Mesenchymal stem cell (in vitro differentiated cells and primary cell): ENCODE data around the gene KCNK15.

Source experiments
- DNase-seq: peaks from one replicate; pipeline ENCODE4 v3.0.0-alpha.2; 2013
- H2AFZ ChIP-seq: one replicate; pipeline ENCODE4 v1.6.1; 2013; ENCODE audit warnings: low read depth, mild to moderate bottlenecking, control low read depth, inconsistent platforms, low read length, moderate library complexity
- H2AK5ac ChIP-seq: 2 replicates; pipeline ENCODE4 v1.6.1; 2013; ENCODE audit warnings: low read length, moderate library complexity, mild to moderate bottlenecking, inconsistent platforms; ENCODE audit not compliant: severe bottlenecking
- H2BK120ac ChIP-seq: one replicate; pipeline ENCODE4 v1.6.1; 2013; ENCODE audit warnings: low read depth, mild to moderate bottlenecking, inconsistent platforms, low read length, moderate library complexity
- H2BK12ac ChIP-seq, 2 experiments: one replicate each; pipeline ENCODE4 v1.6.1; 2013; ENCODE audit warnings: inconsistent platforms in 2 of 2, low read length in 2 of 2, mild to moderate bottlenecking in 2 of 2, moderate library complexity in 2 of 2, control low read depth in 1 of 2
- H2BK15ac ChIP-seq: one replicate; pipeline ENCODE4 v1.6.1; 2013; ENCODE audit warnings: mild to moderate bottlenecking, low read depth, inconsistent platforms; ENCODE audit not compliant: poor library complexity, severe bottlenecking
- H2BK5ac ChIP-seq: 2 replicates; pipeline ENCODE4 v1.6.1; 2013; ENCODE audit warnings: low read depth, mild to moderate bottlenecking, low read length, control low read depth, inconsistent platforms; ENCODE audit not compliant: poor library complexity, severe bottlenecking
- H3K14ac ChIP-seq, 2 experiments: one replicate each; pipeline ENCODE4 v1.6.1; 2013; ENCODE audit warnings: inconsistent platforms in 2 of 2, low read length in 2 of 2, control low read depth in 1 of 2, mild to moderate bottlenecking in 1 of 2, moderate library complexity in 1 of 2
- H3K18ac ChIP-seq, 2 experiments: one replicate each; pipeline ENCODE4 v1.6.1; 2013; ENCODE audit warnings: inconsistent platforms in 2 of 2, low read length in 2 of 2, control low read depth in 1 of 2, low read depth in 1 of 2, mild to moderate bottlenecking in 1 of 2
- H3K23ac ChIP-seq, 2 experiments: one replicate each; pipeline ENCODE4 v1.6.1; 2013; ENCODE audit warnings: inconsistent platforms in 2 of 2, low read length in 2 of 2, mild to moderate bottlenecking in 2 of 2, moderate library complexity in 2 of 2, control low read depth in 1 of 2
- H3K27ac ChIP-seq: 2 replicates; pipeline ENCODE4 v1.5.1; 2013; ENCODE audit warnings: mild to moderate bottlenecking, moderate library complexity, low read length, control low read depth, inconsistent platforms; ENCODE audit not compliant: poor library complexity, severe bottlenecking
- H3K27me3 ChIP-seq, 2 experiments: 2 replicates each; pipeline versions ENCODE4 v1.6.1 to v1.7.0; 2013; ENCODE audit warnings: low read length in 2 of 2, mild to moderate bottlenecking in 2 of 2, moderate library complexity in 2 of 2, control low read depth in 1 of 2, inconsistent platforms in 1 of 2; ENCODE audit not compliant: control insufficient read depth in 1 of 2, insufficient read depth in 1 of 2
- H3K36me3 ChIP-seq, 2 experiments: 2 replicates each; pipeline versions ENCODE4 v1.6.1 to v1.7.0; 2013; ENCODE audit warnings: low read length in 2 of 2, control low read depth in 1 of 2, inconsistent platforms in 1 of 2, low read depth in 1 of 2, mild to moderate bottlenecking in 1 of 2; ENCODE audit not compliant: insufficient read depth in 2 of 2, control insufficient read depth in 1 of 2
- H3K4ac ChIP-seq, 2 experiments: one replicate each; pipeline ENCODE4 v1.6.1; 2013; ENCODE audit warnings: inconsistent platforms in 2 of 2, low read length in 2 of 2, mild to moderate bottlenecking in 2 of 2, moderate library complexity in 2 of 2, control low read depth in 1 of 2, low read depth in 1 of 2
- H3K4me1 ChIP-seq: 2 replicates; pipeline ENCODE4 v1.6.1; 2013; ENCODE audit warnings: low read depth, low read length, control low read depth; ENCODE audit not compliant: control insufficient read depth, insufficient read depth
- H3K4me2 ChIP-seq: 2 replicates; pipeline ENCODE4 v1.6.1; 2013; ENCODE audit warnings: low read length, mild to moderate bottlenecking, inconsistent platforms; ENCODE audit not compliant: poor library complexity, severe bottlenecking
- H3K4me3 ChIP-seq, 2 experiments: 2 replicates each; pipeline versions ENCODE4 v1.5.1 to v1.7.0; 2013; ENCODE audit warnings: low read length in 2 of 2, mild to moderate bottlenecking in 2 of 2, control low read depth in 1 of 2, low read depth in 1 of 2; ENCODE audit not compliant: insufficient read depth in 1 of 2
- H3K79me1 ChIP-seq: replicated peaks from 2 replicates; pipeline ENCODE4 v1.6.1; 2013; ENCODE audit warnings: mild to moderate bottlenecking, control low read depth, low read length, inconsistent platforms; ENCODE audit not compliant: poor library complexity, severe bottlenecking
- H3K9ac ChIP-seq: 2 replicates; pipeline ENCODE4 v1.7.0; 2013; ENCODE audit warnings: mild to moderate bottlenecking, low read length, moderate library complexity
- H3K9me3 ChIP-seq: 2 replicates; pipeline ENCODE4 v1.7.0; 2013; ENCODE audit warnings: mild to moderate bottlenecking, low read length; ENCODE audit not compliant: control insufficient read depth
- H4K8ac ChIP-seq: one replicate; pipeline ENCODE4 v1.6.1; 2013; ENCODE audit warnings: inconsistent platforms, mild to moderate bottlenecking, low read length, moderate library complexity
- H4K91ac ChIP-seq: one replicate; pipeline ENCODE4 v1.6.1; 2013; ENCODE audit warnings: mild to moderate bottlenecking, low read length, inconsistent platforms
- whole genome bisulfite sequencing: methylation state at CpG from one replicate; pipeline ENCODE4 v1.1.7; 2013; ENCODE audit warnings: mixed read lengths; 5-methylcytosine and 5-hydroxymethylcytosine counted together

Gene KCNK15

DNA sequence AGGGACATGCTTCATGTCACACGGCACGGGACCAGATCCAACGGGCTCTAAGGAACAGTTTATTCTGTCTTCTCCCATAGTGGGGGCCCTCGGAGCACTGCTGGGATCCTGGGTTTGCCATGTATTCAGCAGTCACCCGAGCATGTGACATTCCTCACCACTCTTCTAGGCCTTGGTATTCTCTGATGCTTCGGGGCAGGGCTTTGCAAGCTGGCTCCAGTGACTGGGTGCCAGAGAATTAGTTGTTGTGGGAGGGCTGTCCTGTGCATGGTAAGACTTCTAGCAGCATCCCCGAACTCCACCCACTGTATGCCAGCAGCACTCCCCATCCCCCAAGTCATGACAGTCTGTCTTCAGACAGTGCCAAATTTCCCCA, 25.1 kb upstream of the KCNK15 start:
- H3K27me3 ChIP-seq: no peaks in the 10 kb centered on the region
- peak overlapping the region in 1 of 2 experiments; percentile 56 for H2BK12ac ChIP-seq
- peaks cover 0 to 81% of the 10 kb centered on the region in 2 experiments for H3K36me3 ChIP-seq
- DNase-seq: peak; percentile 50
- no peak overlapping the region for H3K23ac ChIP-seq
- H3K4me3 ChIP-seq: peak overlapping the region in 1 of 2 experiments; percentile 85
- H2AK5ac ChIP-seq: no peak overlapping the region
- H3K14ac ChIP-seq: no peak overlapping the region
- H2BK120ac ChIP-seq: no peak overlapping the region
- no peak overlapping the region for H2BK5ac ChIP-seq
- peak overlapping the region; percentile 87 for H3K9ac ChIP-seq
- H3K79me1 ChIP-seq: no peaks in the 10 kb centered on the region
- H3K4me1 ChIP-seq: peaks cover 14% of the 10 kb centered on the region
- H3K27ac ChIP-seq: peak overlapping the region; percentile 77
- H3K18ac ChIP-seq: peak overlapping the region in 1 of 2 experiments; percentile 4
- H2BK15ac ChIP-seq: no peak overlapping the region
- no peak overlapping the region for H3K4me2 ChIP-seq
- H3K4ac ChIP-seq: peak overlapping the region in 1 of 2 experiments; percentile 54
- WGBS: 71% methylated on average over 6 of the region's 7 CpGs
- no peaks in the 10 kb centered on the region for H3K9me3 ChIP-seq
- H2AFZ ChIP-seq: no peak overlapping the region
- H4K8ac ChIP-seq: no peak overlapping the region
- no peak overlapping the region for H4K91ac ChIP-seq

DNA sequence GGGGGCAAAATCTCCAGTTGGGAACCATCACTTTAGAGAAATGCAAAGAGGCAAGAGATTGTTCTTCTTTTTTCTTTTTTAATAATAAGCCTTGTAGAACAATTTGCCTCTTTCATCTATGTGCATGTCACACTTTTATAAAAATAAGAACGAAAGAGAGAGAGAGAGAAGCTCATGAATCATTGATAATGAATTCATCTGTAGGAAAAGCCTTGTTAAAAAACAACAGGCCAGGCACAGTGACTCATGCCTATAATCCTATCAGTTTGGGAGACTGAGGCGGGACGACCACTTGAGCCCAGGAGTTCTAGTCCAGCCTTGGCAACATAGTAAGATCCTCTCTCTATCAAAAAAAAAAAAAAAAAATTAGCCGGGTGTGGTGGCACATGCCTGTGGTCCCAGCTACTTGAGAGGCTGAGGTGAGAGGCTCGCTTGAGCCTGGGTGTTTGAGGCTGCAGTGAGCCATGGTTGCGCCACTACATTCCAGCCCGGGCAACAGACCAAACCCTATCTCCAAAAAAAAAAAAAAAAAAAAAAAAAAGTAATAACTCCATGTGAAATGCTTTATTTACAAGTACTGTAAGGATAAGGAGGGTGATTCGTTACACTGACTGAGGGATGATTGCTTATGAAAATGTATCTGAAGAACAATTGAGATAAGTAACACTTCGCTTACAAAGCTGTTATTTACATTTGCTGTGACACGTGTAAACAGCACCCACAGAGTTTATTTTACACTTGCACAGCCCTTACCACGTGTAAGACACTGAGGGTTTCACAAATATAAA, 24.5 kb upstream of the KCNK15 start:
- Histone ChIP-seq H3K4ac (no peak overlapping the region), H2AFZ (no peak overlapping the region), H2BK12ac (peak overlapping the region in 1 of 2 experiments; percentile 56), H3K27ac (peak overlapping the region; percentile 77), H3K14ac (no peak overlapping the region), H2AK5ac (peak overlapping the region; percentile 4), H3K4me3 (peak overlapping the region in 1 of 2 experiments; percentile 85), H4K8ac (no peak overlapping the region), H2BK15ac (no peak overlapping the region), H3K36me3 (peaks cover 0 to 87% of the 10 kb centered on the region in 2 experiments), H3K18ac (no peak overlapping the region), H3K4me1 (peaks cover 14% of the 10 kb centered on the region), H3K4me2 (no peak overlapping the region), H3K23ac (no peak overlapping the region), H3K9ac (peak overlapping the region; percentile 87), H2BK5ac (no peak overlapping the region), H2BK120ac (no peak overlapping the region), H3K79me1 (no peaks in the 10 kb centered on the region), H3K9me3 (no peaks in the 10 kb centered on the region), H4K91ac (no peak overlapping the region), H3K27me3 (no peaks in the 10 kb centered on the region)
- 33% methylated on average over 6 of the region's 11 CpGs for WGBS
- DNase-seq: peak; percentile 72

DNA sequence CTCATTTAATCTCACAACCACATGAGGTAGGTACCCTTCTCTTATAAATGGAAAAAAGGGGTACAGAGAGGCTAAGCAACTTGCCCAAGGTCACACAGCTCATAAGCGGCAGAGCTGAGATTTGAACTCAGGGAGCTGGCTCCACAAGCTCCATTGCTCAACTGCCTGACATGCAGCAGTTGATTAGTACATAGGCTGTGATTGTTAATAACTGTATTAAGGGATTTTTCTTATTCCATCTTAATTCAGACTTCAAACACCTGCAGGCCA, 23.9 kb upstream of the KCNK15 start:
- Histone ChIP-seq H3K4ac (no peak overlapping the region), H2BK15ac (no peak overlapping the region), H2BK120ac (no peak overlapping the region), H2AK5ac (peak overlapping the region; percentile 4), H4K91ac (no peak overlapping the region), H4K8ac (no peak overlapping the region), H2BK5ac (no peak overlapping the region), H2AFZ (no peak overlapping the region), H3K9ac (peak overlapping the region; percentile 57), H3K36me3 (peaks cover 0 to 88% of the 10 kb centered on the region in 2 experiments), H3K9me3 (no peaks in the 10 kb centered on the region), H2BK12ac (no peak overlapping the region), H3K23ac (no peak overlapping the region), H3K14ac (no peak overlapping the region), H3K18ac (no peak overlapping the region), H3K4me3 (no peak overlapping the region), H3K27ac (no peak overlapping the region), H3K79me1 (no peaks in the 10 kb centered on the region), H3K4me1 (peaks cover 12% of the 10 kb centered on the region), H3K4me2 (no peak overlapping the region), H3K27me3 (no peaks in the 10 kb centered on the region)
- WGBS: 73% methylated on average over 1 of the region's 1 CpG
- no peak for DNase-seq

DNA sequence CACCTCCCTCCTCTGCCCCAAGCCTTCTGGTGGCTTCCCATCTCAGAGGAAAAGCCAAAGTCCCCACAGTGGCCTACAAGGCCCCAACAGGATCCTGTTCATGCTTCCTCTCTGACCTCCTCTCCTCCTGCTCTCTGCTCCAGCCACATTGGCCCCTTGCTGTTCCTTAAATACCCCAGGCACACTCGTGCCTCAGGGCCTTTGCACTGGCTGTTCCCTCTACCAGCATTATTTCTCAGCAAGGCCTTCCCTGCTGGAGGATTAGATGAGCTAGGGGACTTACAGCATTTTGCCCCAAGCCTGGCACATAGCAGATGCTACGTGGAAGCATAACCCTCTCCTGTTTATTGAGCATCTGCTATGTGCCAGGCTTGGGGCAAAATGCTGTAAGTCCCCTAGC, 22.7 kb upstream of the KCNK15 start:
- no peak overlapping the region for H2AFZ ChIP-seq
- H3K27me3 ChIP-seq: no peaks in the 10 kb centered on the region
- H3K4me3 ChIP-seq: no peak overlapping the region
- no peak overlapping the region for H2BK15ac ChIP-seq
- no peak for DNase-seq
- no peak overlapping the region for H4K91ac ChIP-seq
- H3K4ac ChIP-seq: no peak overlapping the region
- H3K4me1 ChIP-seq: peaks cover 12% of the 10 kb centered on the region
- no peak overlapping the region for H3K23ac ChIP-seq
- H2BK120ac ChIP-seq: no peak overlapping the region
- H3K79me1 ChIP-seq: no peaks in the 10 kb centered on the region
- H2BK12ac ChIP-seq: peak overlapping the region in 1 of 2 experiments; percentile 21
- H3K27ac ChIP-seq: no peak overlapping the region
- no peak overlapping the region for H2BK5ac ChIP-seq
- no peaks in the 10 kb centered on the region for H3K9me3 ChIP-seq
- H3K36me3 ChIP-seq: peaks cover 0 to 90% of the 10 kb centered on the region in 2 experiments
- H3K14ac ChIP-seq: no peak overlapping the region
- WGBS: 76% methylated on average over 2 of the region's 2 CpGs
- H2AK5ac ChIP-seq: peak overlapping the region; percentile 57
- H3K18ac ChIP-seq: no peak overlapping the region
- no peak overlapping the region for H4K8ac ChIP-seq
- H3K9ac ChIP-seq: peak overlapping the region; percentile 54
- no peak overlapping the region for H3K4me2 ChIP-seq
